ENCODE results near the gene CDH18.

- TF ChIP-seq EZH2phosphoT487 (conservative IDR thresholded peaks at IDR 0.05; ENCODE audit: low read length) = no peak
- no peak for TF ChIP-seq CTCF (IDR thresholded peaks at IDR 0.05; ENCODE audit: insufficient read depth, low read length, poor library complexity, severe bottlenecking)
Observed at GRCh38 chr5:19988457-19988856, 457 bp upstream of the CDH18 start.

All from SU-DHL-6 (cell line).